Measurements from ENCODE around the gene GLOD5.

The GLOD5 gene
- 0 reads per million in 2 donors for total RNA-seq

DNA sequence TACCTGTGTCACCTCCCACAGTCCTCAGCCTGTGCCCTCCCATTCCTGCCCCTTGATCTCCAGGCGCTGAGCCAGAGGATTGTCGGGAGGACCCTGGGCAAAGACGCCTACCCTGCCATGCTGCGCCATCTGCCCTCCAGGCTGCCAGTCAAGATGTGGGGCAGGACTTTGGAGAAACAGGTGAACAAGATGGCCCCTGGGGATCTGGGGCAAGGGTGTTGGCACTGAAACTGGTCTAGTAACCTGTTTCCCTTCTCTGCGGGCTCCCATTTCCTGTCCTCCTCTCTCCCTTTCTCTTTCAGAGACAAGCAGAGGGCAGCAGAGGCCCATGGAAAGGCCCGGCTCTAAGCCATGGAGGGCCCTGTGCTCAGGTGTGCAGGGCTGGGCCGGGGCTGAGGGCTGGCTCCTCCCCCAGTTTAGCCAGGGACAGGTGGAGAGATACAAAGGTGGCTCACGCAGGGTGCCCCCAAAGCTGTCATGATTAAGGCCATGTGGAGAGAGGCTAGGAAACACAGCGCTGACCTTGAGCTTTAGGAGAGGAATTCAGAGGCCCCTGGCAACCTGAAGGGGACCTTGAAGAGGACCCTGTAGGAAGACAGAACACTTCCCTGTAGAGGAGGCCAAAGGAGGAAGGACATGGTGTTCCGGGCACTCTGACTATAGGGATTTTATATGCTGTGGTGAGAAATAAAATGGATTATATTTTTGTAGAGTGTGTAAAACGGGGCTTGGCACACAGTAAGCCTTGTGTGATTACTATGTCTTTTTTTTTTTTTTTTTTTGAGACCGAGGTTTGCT is at the start of gene GLOD5:
Gene GLOD5 (plus strand): TSS at position 74 of the 798 bp plus-strand sequence. CDS start 44 bp downstream, at position 118.
- peak in 1 of 5 experiments; percentile 42 for DNase-seq

GRCh38 chrX:48711929-48712505 is 49.5 kb upstream of the GLOD5 start:
- peak in 1 of 5 experiments; percentile 33 for DNase-seq

DNA sequence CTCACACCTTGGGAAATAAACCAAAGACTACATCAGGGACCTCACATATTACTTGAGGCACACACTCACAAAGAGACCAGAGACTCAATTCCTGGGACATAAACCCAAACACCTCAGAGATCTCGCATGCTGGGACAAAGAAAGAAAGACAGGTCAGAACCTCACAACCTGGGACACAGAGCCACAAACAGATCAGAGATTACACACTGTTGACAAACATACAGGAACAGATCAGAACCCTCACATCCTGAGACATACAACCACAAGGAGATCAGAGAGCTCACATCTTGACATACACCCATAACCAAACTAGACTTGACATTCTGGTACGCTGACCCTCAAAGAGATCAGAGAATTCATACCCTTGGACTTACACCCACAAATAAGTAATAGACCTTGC is 47.7 kb upstream of the GLOD5 start:
- DNase-seq: peak in 2 of 5 experiments; percentile 51 to 82

- peak in 2 of 5 experiments; percentile 47 to 83 for DNase-seq
Measured at GRCh38 chrX:48714573-48714972, 47.0 kb upstream of the GLOD5 start.

DNA sequence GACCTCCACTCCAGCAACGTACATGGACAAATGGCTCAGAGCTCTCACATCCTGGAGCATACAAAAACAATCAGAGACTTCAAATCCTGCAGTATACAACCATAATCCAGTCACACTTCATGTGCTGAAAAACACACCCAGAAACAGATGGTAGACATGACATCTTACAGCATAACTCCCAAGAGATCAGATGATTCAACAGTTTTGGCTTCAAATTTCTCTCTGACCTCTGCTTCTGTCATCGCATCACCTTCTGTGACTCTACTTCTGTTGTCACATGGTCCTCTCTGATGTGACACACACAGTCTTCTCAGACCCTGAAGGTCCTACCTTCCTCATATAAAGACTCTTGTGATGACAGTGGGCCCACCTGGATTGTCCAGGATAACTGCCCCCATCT is 46.5 kb upstream of the GLOD5 start:
- peak in 1 of 5 experiments; percentile 33 for DNase-seq

DNA sequence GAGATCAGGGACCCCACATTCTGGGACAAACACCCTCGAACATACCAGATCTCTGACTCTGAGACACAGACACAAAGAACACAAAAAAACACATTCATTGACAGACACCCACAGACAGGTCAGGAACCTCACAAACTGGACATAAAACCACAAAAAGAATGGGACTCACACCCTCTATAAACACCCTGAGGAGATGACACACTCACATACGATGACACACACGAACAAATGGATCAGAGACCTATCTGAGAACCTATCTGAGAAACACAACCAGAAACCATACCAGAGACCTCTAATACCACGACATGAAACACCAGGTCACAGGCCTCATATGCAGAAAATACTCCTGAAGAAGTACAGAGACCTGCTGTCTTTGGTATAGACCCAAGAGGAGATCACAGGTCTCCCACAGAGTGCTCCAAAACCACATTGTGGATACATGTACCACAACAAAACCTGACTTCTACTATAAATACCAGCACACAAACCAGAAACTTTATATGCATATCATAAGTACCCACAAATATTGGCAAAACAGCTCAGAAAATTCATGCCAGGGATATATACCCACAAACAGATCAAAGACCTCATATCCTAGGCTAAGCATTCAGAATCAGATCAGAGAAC is 45.6 kb upstream of the GLOD5 start:
- DNase-seq: peak in 1 of 5 experiments; percentile 26

GRCh38 chrX:48719958-48720357 is 41.6 kb upstream of the GLOD5 start:
- peak in 2 of 5 experiments; percentile 25 to 34 for DNase-seq

- DNase-seq: peak in 2 of 5 experiments; percentile 63 to 79
Measured at GRCh38 chrX:48720577-48721250, 40.8 kb upstream of the GLOD5 start.

DNA sequence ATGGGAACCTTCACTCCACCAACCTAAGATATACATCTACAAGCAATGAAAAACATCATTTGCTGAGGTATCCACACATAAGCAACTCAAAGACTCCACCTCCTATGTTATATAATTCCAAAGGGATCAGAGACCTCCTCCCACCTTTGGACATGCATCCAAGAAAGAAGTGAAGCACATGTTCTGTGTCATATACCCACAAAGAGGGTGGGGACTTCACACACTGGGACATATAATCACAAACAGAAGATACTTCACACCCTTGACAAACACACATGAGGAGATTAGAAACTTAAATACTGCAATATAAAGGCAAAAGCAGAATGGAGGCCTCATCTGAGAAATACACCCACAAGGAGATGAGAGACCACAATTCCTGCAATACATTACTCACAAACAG is 39.6 kb upstream of the GLOD5 start:
- DNase-seq: no peak

- DNase-seq: no peak
Measured at GRCh38 chrX:48726596-48726995, 35.0 kb upstream of the GLOD5 start.

DNA sequence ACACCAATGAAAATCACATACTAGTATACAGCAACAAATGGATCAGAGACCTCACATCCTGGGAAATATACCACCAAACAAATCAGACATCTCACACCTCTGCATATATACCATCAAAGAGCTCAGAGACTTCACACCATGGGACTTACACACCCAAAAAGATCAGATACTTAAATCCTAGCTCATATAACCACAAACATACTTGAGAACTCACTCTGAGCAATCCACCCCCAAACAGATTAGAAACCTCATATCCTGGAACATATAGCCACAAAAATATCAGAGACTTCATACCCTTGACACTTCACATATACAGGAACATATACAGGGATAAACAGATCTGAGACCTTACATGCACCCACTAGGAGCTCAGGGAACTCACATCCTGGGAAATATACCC is 32.9 kb upstream of the GLOD5 start:
- peak in 1 of 5 experiments; percentile 39 for DNase-seq

DNA sequence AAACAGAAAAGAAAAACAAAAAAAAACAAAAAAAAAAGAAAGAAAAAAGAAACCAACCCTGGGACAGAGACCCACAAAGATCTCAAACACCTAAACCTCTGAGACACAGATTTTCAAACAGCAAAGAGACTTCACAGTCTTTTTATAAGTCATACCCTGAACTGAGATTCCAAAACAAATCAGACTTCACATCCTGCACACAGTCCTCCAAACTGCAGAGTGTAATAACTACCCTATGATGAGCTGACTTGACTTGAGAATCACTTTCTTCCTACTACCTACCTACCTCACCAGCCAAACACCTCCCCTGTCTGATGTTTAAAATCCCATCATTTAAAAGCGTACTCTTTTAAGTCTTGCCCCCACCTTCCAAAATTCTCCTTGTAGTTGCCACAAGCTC is 25.2 kb upstream of the GLOD5 start:
- peak in 1 of 5 experiments; percentile 43 for DNase-seq

GRCh38 chrX:48736878-48737212 is 24.7 kb upstream of the GLOD5 start:
- DNase-seq: no peak

- peak; percentile 52 to 98 (median 81) for DNase-seq
Measured at GRCh38 chrX:48737213-48737938, 24.2 kb upstream of the GLOD5 start.

DNA sequence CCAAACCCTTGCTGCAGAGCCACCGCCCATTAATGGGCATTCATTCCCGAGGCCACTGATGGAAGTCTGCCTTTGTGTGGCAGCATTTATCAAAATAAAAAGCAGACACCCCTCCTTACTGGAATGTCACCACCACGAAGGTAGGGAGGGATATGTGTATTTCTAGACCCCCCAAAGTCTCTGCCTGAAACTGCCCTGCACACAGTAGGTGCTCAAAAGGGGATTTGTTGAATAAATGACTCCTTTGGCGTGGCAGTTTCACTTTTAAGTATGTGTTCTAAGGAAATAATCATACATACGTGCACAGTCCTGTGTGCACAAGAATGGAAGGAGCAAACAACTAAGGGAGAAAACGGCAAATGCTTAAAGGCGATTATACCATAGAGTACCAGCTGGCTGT is 23.6 kb upstream of the GLOD5 start:
- no peak for DNase-seq

GRCh38 chrX:48741834-48742233 is 19.7 kb upstream of the GLOD5 start:
- no peak for DNase-seq

GRCh38 chrX:48745222-48745621 is 16.3 kb upstream of the GLOD5 start:
- no peak for DNase-seq

GRCh38 chrX:48747415-48748016 is 14.0 kb upstream of the GLOD5 start:
- no peak for DNase-seq

DNA sequence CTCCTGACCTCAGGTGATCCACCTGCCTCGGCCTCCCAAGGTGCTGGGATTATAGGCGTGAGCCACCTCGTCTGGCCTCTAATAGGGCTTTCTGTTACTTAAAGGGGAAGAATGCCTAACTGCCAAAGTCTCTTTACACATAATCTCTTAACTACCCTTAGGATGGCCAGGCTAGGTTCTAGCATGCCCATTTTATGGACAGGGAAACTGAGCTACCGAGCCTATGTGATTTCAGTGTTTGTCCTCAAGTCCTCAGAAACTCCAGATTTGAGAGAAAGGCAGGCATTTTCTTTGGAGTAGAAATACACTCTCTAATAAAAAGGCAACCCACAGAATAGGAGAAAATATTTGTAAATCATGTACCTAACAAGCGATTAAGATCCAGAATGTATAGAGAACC is 12.4 kb upstream of the GLOD5 start:
- DNase-seq: no peak

GRCh38 chrX:48751343-48751742 is 10.2 kb upstream of the GLOD5 start:
- DNase-seq: peak in 1 of 5 experiments; percentile 80

DNA sequence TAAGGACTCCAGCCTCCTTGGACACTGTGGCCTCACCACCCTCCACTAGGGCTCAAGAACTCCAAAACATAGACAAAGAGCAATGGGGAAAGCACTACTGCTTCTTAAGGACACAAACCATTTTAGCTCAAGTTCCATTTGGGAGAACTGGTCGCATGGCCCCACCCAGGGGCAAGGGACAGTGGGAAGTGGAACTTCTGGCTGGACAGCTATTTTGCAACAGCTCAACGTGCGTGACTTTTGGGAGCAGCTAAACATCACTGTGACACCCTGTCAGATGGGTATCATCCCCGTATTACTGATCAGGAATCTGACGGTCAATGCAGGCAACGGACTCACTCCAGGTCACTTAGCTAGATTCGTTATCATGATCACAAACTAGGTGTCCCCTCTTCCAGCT is 9.0 kb upstream of the GLOD5 start:
- no peak for DNase-seq

GRCh38 chrX:48753708-48754228 is 7.8 kb upstream of the GLOD5 start:
- no peak for DNase-seq

Data from T-helper 2 cell (primary cell).